NCI-H524 treated with DMSO at 0.1 percent for 48 hours (cell line): ENCODE data around the gene HILPDA.
A peak's percentile ranks its signal among the peaks of the same experiment; 100 is the strongest.

Experiments used
- DNase-seq: peaks from one replicate; lab custom pipeline; 2025; lab: John Stamatoyannopoulos, UW

HILPDA gene, protein sequence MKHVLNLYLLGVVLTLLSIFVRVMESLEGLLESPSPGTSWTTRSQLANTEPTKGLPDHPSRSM

GRCh38 chr7:128455543-128456254, at the start of gene HILPDA:
TSS of gene HILPDA (plus strand) at chr7:128455878. CDS start at chr7:128457269, 1,391 bp downstream.
- peak; percentile 45 for DNase-seq

GRCh38 chr7:128406314-128407232, 49.1 kb upstream of the HILPDA start:
- no peak for DNase-seq

DNA sequence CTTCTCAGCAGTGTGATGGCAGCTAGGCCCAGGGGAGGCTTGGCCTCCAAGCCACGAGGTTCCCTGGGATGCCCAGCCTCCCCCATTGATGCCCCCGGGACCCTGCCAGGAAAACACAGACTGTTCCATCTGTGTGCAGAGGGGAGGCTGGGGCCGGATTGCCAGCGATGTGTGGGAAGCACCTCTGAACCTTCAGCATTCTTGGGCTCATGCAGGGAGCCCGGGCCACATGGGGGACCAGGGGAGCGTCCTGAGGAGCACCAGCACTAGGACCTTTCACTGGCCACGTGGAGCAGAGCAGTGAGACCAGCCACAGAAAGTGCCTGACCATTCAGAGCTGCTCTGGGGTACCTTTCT, 48.5 kb upstream of the HILPDA start:
- no peak for DNase-seq

- peak; percentile 66 for DNase-seq
Measured at GRCh38 chr7:128407751-128408708, 47.6 kb upstream of the HILPDA start.

DNA sequence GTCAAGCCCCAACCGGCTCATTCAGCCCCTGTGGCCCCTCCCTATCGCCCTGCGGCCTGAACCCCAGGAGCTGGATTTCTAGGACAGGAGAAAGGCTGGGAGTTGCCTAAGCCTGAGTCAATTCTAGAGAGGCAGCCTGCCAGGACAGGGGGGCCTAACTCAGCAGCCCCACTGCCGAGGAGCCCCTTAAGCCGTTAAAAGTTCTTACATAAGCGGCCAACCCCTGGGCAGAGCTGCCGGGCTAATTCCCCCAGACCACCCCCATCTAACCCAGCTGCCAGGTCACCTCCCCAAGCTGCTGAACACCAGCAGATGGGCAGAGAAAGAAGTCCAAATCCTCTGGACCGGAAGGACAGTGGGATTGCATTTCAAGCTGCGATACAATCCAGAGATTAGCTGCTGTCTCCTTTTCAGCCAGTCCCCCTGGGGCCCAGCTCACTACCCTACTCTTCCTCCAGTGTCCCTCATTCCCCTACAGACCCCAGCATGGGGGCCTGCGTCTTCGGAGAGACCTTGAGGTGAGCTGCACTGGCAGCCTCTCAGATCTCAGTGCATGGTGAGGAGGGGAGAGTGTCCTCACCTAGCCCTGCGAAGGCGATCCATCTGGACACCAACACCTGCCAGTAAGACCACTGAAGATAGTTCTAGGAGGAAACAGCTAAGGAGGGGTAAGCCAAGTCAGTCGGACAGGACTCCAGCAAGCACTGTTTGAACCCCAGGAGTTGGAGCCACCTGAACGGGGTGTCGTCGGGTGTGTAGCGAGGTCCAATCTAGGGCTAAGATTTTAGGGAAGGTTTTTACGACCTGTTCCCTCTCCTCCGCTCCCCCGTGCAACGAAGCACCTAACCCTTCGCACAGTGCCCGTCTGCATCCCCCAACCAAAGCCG, 46.7 kb upstream of the HILPDA start:
- peak; percentile 78 for DNase-seq

- DNase-seq = no peak
Measured at GRCh38 chr7:128409596-128410450, 45.9 kb upstream of the HILPDA start, which contains the start of gene IMPDH1. TSS of gene IMPDH1 (minus strand) at chr7:128409982. CDS start at chr7:128409901, 81 bp downstream.

- no peak for DNase-seq
Measured at GRCh38 chr7:128410451-128410753, 45.3 kb upstream of the HILPDA start.

- DNase-seq = no peak
Measured at GRCh38 chr7:128415217-128415785, 40.4 kb upstream of the HILPDA start.

DNA sequence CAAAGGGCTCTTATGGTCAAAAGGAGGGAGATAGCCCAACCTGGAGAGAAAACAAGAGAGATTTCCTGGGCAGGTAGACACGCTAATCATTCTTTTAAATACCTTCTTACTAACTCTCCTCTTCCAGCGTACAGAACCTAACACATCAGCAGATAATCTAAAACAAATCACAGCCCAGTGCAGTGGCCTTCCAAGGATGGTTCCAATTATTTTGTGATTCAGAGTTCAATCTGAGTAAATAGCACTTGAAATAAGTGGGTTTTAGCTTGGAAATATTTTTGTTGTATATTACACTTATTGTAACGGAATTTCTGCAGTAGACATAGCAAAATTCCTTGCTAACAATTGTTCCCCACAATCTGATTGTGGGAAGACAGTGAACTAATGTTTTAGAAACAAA, 38.6 kb upstream of the HILPDA start:
- no peak for DNase-seq

DNA sequence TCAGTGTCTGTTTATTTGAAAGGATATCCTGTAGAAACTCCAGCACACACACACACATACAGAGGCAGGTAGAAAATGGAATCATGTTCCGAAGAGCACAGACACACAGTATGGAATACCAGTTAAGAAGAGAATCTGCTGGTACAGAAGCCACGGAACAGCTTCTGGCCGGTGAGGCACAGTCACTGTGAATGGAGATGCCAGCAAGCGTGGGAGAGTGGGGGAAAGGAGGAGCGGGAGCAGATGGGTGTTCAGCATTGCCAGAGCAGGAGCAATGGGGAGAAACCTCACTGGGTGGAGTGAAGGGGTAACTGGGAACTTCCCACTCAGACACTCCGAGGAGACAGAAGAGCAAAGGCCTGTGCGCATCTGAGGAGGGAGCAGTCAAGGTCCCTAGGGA, 36.4 kb upstream of the HILPDA start:
- DNase-seq = no peak

GRCh38 chr7:128420773-128421172, 34.9 kb upstream of the HILPDA start:
- no peak for DNase-seq

GRCh38 chr7:128421384-128421783, 34.3 kb upstream of the HILPDA start:
- DNase-seq = no peak

GRCh38 chr7:128422037-128422436, 33.6 kb upstream of the HILPDA start:
- no peak for DNase-seq

- DNase-seq = no peak
Measured at GRCh38 chr7:128422842-128423241, 32.8 kb upstream of the HILPDA start.

DNA sequence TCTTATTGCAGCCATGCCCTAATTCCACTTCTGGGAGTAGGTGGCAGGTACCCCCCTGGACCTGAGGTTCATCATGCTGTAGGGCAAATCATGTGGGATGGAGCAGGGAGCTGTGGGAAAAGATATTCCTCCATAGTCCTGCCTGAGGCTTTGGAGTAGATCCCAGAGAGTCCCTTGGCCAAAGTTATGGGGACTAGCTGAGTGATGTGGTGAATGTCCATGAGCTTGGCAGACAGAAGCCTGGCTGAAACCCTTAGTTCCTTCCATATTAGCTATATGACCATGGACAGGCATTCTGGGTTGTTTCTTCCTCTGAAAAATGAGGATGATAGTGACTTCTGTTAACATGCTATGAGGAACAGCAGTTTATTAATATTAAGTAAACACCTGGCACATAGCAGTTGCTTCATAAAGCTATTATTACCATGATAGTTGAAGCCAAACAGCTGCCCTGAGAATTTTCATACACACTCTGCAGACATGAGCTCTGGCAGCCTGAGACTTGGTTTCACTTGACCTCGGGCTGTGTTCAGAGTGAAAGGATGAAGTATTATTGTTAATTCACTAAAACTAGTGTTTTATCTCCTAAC, 30.9 kb upstream of the HILPDA start:
- no peak for DNase-seq

DNA sequence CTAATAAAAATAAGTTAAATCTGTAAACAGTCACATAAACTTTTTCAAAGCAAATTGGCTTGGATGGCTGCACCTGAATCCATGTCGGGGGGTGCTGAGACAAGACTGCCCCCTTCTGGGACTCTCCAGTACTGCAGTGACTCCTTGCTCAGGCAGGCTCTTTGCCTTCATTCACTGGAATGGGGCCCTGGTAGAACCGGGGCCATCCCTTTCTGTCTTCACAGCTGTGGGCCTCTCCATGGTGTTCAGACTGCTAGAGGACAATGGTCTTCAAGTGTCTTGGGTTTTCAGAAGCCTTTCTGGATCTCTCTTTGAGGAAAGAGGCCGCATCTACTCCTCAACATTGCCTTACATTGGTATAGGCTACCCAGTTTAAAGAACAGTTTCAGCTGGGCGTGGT, 29.8 kb upstream of the HILPDA start:
- DNase-seq = no peak

DNA sequence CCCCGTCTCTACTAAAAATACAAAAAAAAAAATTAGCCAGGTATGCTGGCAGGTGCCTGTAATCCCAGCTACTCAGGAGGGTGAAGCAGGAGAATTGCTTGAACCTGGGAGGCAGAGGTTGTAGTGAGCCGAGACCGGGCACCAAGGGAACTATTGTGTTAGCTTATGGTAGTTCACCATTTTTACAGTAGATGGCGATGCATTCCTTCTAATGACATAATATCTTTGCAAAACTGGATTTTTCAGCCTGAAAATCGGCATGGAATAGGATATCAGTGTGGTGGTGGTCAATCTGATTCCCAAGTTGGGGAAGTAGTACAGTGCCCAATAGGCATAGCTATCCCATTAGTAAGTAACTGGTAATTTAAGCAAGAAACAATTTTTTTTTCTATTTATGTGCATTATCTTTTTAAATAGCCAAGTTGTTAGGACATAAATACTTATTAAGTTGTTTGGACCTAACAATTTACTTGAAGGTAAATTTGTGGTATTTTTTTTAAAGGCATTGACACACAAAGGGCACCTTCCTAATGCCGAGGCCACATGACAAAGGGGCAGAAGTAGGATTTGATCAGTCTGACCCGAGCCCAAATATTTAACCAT, 28.3 kb upstream of the HILPDA start:
- DNase-seq = no peak

- DNase-seq = no peak
Measured at GRCh38 chr7:128430207-128430606, 25.5 kb upstream of the HILPDA start.

DNA sequence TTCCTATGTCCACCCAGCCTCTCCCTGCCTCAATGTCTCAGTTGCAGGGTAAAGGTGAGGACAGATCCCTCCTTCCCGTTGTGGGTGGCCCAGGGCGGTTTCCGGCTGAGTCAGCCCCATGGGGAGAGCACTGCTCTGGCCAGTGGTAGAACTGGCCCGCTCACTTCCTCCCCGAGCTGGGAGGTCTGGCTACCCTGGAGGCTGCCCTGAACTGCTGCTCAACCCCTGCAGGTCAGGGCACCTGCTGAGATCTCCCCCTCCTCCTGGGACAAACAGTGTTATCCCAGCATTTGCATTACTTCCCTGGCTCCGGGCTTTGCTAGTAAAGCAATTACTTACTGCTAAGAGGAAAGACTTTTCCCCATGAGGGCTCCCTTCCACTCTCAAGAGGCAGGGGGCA, 24.5 kb upstream of the HILPDA start:
- no peak for DNase-seq
